Central memory CD4-positive, alpha-beta T cell (primary cell): ENCODE measurements around the gene C3orf62.
"Not testable (repeated sequence)": the region's sequence is repeated elsewhere in the genome, so short reads cannot be mapped to it uniquely, and the experiment has no call there.

ENCODE experiments used
- DNase-seq: peaks from one replicate; pipeline ENCODE4 v3.0.0; 2022

Gene C3orf62

GRCh38 chr3:49266410-49267095, 10.5 kb downstream of the C3orf62 start:
- DNase-seq, result no peak

- DNase-seq, result no peak
Observed at GRCh38 chr3:49265661-49266386, 11.2 kb downstream of the C3orf62 start.

- DNase-seq, result no peak
Observed at GRCh38 chr3:49263159-49263889, 13.7 kb downstream of the C3orf62 start.

GRCh38 chr3:49260806-49261324, 16.2 kb downstream of the C3orf62 start:
- DNase-seq, result no peak

- DNase-seq, result no peak
Observed at GRCh38 chr3:49257187-49257586, 19.8 kb downstream of the C3orf62 start.

DNA sequence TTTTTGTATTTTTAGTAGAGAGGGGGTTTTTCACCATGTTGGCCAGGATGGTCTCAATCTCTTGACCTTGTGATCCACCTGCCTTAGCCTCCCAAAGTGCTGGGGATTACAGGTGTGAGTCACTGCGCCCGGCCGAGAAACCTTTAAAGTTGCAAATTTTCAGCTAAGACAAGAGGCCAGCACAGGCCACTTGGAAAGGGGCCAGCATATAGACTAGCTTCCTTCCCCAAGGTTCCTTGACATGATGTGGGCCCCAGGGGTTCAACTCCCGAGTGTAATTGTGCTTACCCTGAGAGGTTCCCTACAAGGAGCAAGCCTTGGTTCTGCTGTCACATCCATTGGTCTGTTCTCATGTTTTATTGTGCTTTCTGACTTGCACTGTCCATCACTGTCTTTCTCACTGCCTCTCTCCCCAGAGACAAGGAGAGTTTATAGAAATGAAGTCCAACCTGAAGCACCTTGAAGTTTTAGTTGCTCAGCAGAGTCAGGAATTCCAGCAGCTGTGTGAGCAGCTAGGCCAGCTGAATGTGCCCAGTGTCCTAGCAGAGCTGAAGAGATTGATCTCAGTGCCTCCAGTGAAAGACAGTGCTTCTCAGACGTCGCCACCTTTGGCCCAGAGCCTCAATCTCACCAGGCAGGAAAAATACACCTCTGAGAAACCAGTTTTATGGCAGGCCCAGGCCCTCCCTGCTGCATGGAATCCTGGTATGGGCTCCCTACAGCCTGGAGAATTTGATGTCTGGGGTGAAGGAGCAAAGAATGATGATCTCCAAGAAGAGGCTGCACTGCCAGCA, 21.1 kb downstream of the C3orf62 start:
- no peak for DNase-seq

- DNase-seq, result no peak
Observed at GRCh38 chr3:49255112-49255511, 21.9 kb downstream of the C3orf62 start.

- no peak for DNase-seq
Observed at GRCh38 chr3:49253512-49253911, 23.5 kb downstream of the C3orf62 start.

GRCh38 chr3:49248840-49249227, 28.2 kb downstream of the C3orf62 start:
- no peak for DNase-seq

- no peak for DNase-seq
Observed at GRCh38 chr3:49244581-49245205, 32.3 kb downstream of the C3orf62 start.

DNA sequence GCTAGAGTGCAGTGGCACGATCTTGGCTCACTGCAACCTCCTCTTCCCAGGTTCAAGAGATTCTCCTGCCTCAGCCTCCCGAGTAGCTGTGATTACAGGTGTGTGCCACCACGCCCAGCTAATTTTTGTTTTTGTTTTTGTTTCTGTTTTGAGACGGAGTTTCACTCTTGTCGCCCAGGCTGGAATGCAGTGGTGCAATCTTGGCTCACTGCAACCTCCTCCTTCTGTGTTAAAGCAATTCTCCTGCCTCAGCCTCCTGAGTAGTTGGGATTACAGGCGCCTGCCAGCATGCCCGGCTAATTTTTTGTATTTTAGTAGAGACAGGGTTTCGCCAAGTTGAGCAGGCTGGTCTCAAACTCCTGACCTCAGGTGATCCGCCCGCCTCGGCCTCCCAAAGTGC, 36.9 kb downstream of the C3orf62 start:
- DNase-seq, result not testable (repeated sequence)

DNA sequence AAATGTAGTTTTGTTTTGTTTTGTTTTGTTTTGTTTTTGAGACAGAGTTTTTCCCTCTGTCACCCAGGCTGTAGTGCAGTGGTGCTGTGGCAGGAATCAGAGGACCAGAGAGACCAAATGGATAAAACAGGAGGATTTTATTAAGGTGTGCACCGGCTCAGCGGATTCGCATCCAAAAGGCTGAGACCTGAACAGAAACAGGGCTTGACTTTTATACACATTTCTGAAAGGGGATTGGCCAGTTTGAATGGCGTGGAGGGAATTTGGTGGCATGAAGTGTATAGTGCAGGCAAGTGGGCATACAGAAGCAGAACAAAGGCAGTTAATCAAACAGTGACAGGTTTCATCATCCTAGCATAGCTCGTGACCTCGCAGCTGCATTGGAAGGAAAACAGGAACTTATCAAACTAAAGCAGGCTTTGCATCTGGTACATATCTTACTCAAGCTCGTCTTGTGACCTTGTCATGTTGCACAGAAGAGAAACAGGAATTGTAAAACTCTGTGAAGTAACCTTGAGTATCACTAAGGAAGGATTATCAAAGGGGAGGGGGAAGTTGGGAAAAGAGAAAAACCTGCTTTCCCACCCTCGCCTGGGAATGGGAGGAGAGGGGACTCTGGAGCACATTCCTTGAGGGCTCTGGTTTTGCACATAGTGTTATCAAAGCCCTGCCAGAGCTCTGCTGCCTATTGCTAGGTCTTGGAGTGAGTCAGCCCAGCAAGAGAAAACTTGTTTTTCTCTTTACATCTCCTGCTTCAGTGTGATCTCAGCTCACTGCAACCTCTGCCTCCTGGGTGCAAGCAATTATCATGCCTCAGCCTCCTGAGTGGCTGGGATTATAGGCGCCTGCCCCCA, 38.5 kb downstream of the C3orf62 start:
- DNase-seq, result no peak

DNA sequence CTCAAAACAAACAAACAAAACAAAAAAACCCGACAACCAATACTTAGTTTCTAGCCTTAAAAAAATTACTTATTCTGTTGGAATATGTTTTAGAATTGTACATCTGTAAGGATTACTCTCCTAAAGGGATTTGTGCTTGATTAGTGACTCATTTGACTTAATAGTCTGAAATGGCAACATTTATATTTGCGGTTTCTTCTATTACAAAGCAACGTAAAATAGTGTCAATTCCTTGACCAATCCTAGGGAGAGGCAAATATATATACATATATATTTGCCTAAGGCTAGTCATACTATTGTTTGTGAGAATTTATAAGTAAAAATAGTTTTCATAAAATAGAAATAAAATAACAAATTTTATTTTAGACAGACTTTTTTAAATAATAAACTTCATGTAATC, 39.7 kb downstream of the C3orf62 start:
- DNase-seq, result no peak

- DNase-seq, result no peak
Observed at GRCh38 chr3:49236226-49236625, 40.8 kb downstream of the C3orf62 start.

- not testable (repeated sequence) for DNase-seq
Observed at GRCh38 chr3:49228817-49229216, 48.2 kb downstream of the C3orf62 start.

GRCh38 chr3:49222002-49222401, 55.0 kb downstream of the C3orf62 start:
- no peak for DNase-seq

GRCh38 chr3:49220985-49221563, 56.0 kb downstream of the C3orf62 start:
- DNase-seq, result not testable (repeated sequence)

GRCh38 chr3:49219132-49219531, 57.9 kb downstream of the C3orf62 start:
- no peak for DNase-seq
